GM19023 (cell line): ENCODE data around the gene ZDHHC21.

Source experiments
- ATAC-seq: cut with Tn5 transposase; IDR thresholded peaks from one replicate; pipeline ENCODE4 v1.9.1; 2021; ENCODE audit warnings: mild to moderate bottlenecking, moderate library complexity; ENCODE audit not compliant: unreplicated experiment

Gene ZDHHC21, protein sequence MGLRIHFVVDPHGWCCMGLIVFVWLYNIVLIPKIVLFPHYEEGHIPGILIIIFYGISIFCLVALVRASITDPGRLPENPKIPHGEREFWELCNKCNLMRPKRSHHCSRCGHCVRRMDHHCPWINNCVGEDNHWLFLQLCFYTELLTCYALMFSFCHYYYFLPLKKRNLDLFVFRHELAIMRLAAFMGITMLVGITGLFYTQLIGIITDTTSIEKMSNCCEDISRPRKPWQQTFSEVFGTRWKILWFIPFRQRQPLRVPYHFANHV

DNA sequence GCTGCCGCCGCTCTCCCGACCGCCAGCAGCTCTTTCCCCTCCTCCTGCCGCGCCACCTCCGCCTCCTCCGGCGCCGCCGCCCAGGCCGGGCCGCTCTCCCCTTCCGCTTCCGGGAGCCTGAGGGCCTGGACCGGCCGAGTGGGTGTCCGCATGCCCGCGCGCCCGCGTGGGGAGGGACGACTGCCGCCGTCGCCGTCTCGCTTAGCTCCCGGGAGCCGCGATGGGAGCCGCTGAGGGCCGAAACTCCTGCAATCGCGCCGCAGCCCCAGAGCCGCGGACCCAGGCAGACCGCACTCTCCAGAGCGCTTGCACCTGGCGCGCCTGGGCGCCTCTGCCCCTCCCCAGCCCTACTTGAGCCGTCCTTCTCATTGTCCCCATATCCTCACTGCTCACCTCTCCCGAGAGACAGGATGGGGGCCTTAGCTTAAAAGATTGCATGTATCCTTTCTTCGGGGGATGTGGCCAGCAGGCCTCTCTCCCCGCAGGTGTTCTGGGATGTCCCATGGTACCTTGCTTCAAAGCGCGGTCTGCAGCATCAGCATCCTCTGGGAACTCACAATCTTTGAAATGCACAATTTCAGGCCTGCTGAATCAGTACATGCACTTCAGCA lies at the start of gene ZDHHC21:
ZDHHC21 (minus strand) TSS at position 182 of the 611 bp plus-strand sequence. CDS start 19,092 bp downstream, outside the sequence.
- ATAC-seq: peak; percentile 93

DNA sequence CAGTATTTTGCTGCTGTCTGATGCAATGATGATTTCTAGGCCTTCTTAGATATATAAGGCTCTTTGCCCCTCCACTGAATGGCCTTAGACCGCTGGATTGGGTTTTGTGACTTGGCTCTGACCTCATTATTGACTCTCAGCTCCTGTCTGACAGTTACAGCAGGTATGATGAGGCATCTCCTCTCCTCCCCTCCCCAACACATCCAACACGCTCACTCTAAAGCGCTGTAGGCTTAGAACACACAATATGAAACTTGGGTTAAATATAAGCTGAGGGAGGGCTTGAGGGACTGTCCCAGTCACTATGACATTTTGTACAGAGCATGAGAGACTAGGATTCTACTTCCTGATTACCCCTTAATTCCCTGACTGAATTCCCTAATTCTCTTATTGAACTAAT lies 48.1 kb upstream of the ZDHHC21 start:
- peak; percentile 99 for ATAC-seq

DNA sequence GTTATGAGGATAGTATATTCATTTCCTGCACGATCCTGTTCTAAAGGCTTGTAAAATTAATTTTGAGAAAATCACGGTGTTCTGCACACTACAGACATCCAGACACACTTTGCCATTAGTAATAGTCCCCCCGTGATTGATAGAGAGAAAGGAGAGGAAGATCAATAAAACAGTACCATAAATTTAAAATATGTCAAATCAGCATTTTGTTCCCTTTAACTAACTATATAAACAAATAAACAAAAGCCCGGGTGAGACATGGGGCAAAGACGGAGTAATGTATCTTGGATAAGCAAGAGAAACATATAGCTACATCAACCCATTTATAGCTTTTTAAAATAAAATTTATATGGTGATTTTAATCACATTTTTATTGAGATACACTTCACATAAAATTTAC lies 39.9 kb upstream of the ZDHHC21 start:
- ATAC-seq: no peak

DNA sequence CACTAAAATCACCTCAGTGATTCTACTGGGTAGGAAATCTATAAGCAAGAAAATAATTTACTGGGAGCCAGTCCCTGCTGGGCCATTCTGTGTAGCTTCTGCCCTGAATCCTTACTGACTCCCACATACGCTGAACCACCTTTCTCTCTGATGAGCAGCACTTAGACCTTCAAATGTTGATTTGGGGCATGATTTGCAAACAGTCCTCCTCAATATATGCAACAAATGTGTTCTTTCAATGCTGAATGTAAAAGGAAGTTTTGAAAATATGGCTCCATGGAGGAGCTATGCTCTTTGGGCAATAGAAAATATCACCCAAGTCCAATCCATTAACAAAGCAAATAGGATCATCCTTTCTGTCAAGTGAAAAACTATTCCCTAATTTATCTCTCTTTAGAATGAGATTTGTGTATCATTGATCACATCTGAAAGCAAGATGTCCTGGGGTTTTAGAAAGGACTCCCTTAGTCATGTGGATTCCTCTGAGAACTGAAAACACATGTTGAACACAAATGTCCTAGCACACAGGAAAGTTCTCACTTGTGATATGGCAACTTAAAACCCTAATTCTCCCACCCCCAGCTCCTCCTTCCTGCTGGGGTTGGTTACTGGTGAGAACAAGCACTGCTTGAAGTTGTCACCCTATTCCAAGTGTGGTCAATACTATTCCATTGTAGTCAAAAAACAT lies 38.2 kb upstream of the ZDHHC21 start:
- ATAC-seq: no peak

DNA sequence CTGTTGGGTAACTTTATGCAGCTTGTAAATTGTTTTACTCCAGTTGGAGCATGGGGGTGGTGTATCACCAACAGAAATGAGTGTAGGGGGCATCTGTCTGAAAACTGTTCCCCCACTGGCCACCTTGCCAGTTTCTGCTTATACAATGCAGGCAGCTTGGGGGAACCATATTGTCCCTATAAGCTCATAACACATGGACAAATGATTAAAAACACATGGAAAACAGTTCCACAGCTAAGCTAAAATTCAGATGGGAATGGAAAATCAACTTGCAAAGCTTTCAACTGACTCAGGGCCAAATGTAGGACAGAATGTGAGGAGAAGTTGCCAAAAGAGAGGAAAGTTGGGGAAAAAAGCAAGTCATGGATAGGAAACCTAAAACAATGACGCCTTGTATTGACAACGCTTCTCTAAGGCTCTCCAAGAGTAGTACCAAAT lies 37.2 kb upstream of the ZDHHC21 start:
- ATAC-seq: no peak

DNA sequence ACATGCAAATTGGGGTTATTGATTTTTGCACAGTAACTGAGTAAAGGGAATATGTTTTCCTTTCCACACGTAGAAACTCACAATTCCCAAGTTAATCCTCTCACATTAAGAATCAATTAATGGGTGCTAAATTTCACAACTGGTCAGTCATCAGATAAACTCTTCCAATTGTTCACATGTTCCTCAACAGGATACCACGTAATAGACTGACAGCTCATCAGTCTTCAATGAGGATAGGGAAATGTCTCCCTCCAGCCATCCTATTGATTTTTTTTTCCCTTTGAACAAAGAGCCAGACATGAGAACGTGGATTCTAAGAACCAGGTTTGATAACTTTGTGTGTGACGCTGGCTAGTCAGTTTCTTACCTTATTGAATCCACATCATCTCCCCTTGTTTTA lies 30.1 kb upstream of the ZDHHC21 start:
- no peak for ATAC-seq

DNA sequence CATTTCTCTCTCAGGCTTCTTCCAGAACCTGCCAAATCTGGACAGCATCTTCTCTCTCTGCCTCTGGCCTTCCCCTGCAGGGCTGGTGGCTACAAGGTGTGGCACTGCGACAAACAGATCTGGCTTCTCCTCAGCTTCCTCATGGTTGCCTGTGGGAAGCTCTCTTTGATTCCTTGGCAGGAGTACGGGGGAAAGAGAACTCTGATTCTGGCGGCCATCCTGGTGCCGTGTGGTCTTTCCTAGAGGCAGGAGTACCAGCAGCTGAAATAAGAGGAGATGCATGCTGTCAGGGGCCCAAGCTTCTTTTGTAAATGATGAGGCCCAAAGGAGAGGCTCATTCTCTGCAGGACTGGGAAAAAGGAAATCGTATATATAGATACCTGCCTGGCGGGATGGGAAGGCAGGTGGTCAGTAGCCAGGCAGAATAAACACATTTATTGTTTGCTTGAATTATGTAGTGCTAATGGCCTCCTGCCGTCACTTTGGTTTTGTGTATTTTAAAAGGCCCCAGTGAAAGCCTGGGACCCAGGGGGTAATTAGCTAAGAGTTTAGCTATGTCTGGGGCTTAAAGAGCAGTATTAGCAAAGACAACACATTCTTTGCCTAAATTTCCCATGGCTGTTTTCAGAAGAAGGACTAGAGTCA lies 29.3 kb upstream of the ZDHHC21 start, which contains the start of gene CER1:
CER1 (minus strand) TSS at position 343 of the 645 bp plus-strand sequence; CDS start at position 282, 61 bp downstream.
- ATAC-seq: no peak

DNA sequence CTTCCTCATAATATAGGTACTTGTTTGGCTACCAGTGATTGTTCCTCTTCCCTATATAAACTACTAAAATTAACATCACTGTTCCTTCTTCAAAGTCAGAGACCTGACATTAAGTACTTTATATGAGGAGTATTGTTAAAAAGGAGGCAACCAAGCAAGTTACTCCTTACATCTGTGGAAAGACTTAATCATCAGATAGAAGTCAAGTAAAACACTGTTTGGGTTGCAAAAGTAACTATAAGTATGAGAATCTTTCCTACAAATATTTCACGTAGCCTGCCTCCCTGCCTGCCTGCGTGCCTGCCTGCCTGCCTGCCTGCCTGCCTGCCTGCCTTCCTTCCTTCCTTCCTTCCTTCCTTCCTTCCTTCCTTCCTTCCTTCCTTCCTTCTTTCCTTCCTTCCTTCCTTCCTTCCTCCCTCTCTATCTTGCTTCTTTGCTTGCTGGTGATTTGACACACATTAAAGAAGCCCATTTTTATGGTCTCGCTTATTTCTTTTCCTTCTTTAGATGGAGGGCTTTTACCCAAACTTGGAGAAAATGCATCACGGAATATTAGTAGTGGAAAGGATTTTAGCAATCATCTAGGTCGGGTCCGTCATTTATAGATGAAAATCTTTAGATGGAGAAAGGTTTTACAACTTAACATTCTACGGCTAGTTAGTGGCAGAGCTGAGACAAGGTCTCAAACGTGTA lies 26.1 kb upstream of the ZDHHC21 start:
- no peak for ATAC-seq

DNA sequence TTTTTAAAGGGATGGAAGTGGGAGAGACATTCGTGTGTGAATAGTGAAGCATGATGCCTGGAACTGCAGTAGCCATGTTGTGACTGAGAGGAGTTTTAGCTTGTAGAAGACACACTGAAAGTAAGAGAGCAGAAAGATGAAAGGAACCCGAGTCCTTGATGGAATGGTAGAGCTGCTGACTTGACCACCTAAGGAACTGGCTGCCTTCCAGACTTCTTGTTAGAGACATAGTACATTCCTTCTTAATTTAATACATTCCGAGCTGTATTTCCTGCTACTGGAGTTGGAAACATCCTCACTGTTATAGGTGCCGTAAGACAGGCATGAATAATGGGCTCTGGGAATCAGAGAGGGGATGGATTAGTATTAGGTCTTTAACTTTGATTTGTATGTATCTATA lies 21.9 kb upstream of the ZDHHC21 start:
- ATAC-seq: no peak

DNA sequence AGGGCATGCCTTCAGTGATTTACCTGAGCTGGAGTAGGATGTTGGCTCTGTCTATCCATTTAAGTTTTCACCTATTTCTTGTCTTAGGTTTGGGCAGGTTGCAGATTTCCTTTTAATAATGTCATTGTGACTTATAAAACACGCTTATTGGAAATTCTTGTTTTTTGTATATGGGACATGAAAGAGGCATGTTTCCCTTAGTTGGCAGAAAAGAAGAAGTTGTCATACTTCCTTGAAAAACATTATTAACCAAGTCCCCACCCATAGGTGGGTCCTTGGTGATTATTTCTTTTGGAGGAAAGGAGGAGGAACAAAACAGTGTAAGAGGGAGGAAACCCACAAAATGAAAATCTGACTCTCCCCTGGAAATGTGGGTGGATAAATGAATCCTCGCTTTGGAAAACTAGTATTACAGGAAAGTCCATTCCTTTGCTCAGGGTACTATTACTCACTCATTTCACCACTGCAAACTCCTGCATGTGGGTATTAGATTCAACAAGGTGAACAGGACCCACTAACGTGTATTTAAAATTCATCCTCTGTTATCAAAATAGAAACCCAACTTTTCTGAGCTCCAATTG lies 20.0 kb upstream of the ZDHHC21 start:
- ATAC-seq: no peak

DNA sequence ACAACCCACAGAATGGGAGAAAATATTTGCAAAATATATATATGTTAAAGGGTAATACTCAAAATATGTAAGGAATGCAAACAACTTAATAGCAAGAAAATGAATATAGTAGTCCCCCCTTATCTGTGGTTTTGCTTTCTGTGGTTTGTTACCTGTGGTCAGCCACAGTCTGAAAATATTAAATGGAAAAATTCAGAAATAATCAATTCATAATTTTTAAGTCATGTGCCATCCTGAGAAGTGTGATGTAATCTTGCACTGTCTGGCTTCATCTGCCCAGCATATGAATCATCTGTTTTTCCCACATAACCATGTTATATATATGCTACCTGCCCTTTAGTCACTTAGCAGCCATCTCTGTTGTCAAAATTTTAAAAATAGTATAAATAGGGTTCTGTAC lies 17.6 kb upstream of the ZDHHC21 start:
- no peak for ATAC-seq

DNA sequence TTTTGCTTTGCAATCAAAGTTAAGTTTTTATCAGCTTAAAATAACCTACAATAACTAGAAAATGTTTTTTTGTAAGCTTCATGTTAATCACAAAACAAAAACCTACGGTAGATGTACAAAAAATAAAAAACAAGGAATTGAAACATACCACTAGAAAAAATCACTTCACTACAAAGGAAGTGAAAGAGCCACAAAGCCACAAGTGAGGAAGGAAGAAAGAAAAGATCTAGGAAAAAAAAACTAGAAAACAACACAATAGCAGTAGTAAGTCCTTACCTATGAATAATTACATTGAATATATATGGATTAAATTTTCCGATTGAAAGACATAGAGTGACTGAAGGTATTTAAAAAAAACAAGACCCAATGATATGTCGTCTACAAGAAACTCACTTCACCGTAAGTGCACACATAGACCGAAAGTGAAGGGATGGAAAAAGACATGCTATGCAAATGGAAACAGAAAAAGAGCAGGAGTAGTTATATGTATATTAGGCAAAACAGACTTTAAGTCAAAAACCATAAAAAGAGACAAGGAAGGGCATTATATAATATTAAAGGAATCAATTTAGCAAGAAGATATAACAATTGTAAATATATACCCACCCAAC lies 13.4 kb upstream of the ZDHHC21 start:
- peak; percentile 78 for ATAC-seq

DNA sequence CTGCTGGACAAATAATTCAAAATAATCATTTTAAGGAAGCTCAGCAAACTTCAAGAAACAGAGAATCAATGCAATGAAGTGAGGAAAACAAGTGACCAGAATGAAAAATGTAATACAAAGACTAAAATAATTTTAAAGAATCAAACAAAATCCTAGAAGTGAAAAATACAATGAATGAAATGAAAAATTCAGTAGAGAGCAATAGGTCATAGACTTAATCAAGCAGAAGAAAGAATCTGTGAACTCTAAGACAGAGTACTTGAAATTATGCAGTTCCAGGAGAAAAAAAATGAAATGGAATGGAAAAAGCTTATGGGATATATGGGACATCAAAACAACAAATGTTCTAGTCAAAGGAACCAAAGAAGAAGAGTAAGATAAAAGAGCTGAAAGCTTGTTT lies 11.8 kb upstream of the ZDHHC21 start:
- no peak for ATAC-seq

DNA sequence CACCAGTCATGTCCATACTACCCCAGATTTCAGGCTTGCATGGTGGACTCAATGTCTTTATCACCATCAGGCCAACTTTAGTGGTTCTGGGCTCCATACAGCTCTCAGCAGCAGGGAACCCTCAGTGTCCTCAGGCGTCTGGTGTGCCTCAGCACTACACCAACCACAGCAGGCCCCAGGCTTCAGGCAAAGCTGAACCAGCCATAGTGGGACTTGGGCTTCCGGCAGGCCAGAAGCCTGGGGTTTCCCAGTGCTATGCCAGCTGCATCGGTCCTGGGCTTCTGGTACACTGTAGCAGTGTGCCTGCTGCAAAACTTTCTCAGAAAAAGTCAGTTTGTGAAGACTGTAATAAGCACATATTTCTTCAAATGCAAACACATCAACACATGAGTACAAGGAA lies 11.0 kb upstream of the ZDHHC21 start:
- ATAC-seq: no peak

DNA sequence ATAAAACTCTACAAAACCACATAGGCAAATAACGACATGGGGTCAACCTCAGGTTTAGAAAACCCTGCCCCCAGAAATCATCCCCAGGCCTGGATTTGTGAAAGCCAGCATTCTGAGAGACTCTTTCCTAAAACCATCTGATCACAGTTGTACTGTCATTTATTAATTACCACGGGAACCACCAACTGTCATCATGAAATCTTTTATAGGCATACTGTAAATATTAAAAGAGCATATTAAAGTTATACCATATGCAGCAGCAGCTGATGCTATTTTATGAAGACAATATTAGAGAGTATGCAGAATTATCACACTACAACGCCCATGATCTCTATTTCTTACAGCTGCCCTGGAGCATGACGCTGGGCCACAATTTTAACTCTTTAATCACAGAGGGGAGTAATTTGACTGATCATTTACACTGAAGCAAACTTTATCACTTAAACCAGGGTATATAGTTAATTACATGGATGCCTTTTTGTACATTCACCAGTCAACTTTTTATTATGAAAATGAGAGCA lies 9.0 kb upstream of the ZDHHC21 start:
- no peak for ATAC-seq

DNA sequence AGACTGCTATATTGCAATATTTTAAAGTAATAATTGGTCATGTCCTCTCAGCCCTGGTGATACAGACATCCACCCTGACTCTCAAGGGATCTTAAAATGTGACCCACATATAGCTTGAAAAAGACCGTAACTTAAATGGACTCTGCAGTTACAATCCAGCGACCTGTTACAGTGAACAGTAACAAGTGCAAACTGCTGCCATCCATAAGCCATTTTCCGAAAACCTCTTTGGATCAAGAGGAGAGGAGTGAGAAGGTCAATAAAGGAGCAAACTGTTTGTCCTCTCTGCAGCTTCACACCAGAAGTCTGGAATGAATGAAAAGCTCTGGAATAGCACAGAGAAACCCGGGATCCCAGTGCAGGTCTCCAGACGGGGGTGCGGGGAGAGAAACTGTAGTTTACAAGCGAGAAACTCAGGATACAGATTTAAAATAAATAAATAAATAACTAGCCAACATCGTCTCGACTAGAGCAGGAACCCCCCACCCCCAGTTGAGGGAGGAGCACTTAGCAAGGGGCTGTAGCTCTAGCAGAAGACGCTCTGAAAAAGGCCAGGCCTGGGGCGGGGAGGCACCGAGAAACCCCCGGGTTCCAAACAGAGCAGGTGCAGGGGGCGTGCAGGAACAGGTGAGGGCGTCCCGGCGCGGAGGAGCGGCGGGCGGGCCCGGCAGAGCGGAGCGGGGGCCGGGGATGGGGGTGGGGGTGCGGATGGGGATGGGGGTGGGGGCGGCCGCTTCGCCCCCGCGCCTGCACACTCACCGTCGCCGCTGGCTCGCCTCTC lies 572 bp downstream of the ZDHHC21 start:
- ATAC-seq: peak; percentile 58

DNA sequence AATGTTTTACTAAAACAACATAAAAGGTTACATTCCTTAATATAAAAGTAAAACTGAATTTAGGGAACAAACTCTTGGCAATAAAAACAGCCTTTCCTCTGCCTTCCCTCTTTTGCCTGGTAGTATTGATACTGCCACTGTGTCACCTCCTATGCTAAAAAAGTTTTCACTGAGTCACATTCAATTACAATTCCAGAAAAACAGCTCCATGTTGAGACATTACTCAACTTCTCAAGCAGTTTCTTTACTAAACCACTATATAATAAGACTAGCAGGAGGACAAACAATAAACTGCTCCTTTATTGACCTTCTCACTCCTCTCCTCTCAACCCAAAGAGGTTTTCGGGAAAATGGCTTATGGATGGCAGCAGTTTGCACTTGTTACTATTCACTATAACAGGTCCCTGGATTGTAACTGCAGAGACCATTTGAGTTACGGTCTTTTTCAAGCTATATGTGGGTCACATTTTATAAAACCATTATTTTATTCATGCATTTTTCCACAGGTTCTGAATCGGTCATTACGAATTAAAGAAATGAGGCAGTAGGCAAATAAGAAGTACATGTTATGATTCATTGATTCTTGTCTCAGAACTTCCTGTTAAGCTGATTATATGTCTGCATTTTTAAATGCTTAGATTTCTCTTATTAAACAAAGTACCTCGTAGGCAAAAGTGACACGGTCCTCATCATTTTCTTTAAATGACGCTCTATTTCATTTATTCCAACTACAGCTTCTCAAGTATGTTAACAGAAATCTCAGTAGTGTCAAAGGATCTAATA lies 2.1 kb downstream of the ZDHHC21 start:
- ATAC-seq: no peak

DNA sequence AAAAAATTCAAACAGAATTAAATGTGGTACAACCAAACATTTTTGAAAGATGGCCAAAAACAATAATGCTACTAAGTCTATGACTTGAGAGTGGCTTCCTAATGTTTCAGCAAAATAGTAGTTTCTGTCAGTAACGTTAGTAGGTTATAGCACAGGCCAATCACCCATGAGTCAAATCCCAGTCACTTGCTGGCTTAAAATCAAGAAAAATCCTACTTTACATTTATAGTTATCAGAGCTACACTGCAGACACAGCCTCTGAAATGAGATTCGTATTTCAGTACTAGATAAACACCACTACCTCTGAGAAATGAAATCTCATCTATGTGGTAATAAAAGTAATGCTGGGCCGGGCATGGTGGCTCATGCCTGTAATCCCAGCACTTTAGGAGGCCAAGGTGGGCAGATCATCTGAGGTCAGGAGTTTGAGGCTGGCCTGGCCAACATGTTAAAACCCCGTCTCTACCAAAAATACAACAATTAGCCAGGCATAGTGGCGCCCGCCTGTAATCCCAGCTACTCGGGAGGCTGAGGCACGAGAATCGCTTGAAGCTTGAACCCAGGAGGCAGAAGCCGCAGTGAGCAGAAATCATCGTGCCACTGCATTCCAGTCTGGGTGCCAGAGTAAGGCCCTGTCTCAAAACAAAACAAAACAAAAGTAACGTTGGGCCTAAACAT lies 6.1 kb downstream of the ZDHHC21 start:
- ATAC-seq: no peak
